Endothelial cell of umbilical vein (primary cell): ENCODE results near the gene GRXCR1. TPM values are rescaled to one million over a fixed set of nuclear protein-coding genes. Genes with fewer than 3 reads are reported as not detected.

Experiments used
- BruUV-seq: library from RNA; stranded (reverse); fragments of 400-500 nt; replicated peaks from 2 replicates; lab custom pipeline; 2021; lab: Mats Ljungman, UMichigan
- CTCF ChIA-PET: fragments of 300-600, 350-600 bp; sonication (Branson Sonifier 250); formaldehyde crosslinking; loops from one replicate; lab custom pipeline; 2021; ENCODE audit warnings: antibody characterized with exemption, inconsistent platforms; lab: Charles Lee
- POLR2A ChIA-PET: fragments of 300-600, 350-600 bp; sonication (Branson Sonifier 250); formaldehyde crosslinking; loops from one replicate; lab custom pipeline; 2021; ENCODE audit warnings: antibody characterized with exemption, inconsistent platforms; lab: Charles Lee
- DNase-seq: peaks from one replicate; pipeline ENCODE4 v3.0.0-alpha.2; 2011; ENCODE audit warnings: low read depth, low spot score
- FAIRE-seq: peaks from 2 replicates; lab custom pipeline; 2011; peaks lifted over from hg19 to GRCh38; lab: Jason Lieb, UNC
- H2AFZ ChIP-seq: 2 replicates; pipeline ENCODE4 v1.6.0; 2012; ENCODE audit warnings: low read depth, low read length, control low read depth, inconsistent platforms
- H3K27ac ChIP-seq: 2 replicates; pipeline ENCODE4 v1.5.1; 2011; ENCODE audit warnings: low read depth, mild to moderate bottlenecking, control low read depth, low read length, moderate library complexity; ENCODE audit not compliant: insufficient read depth
- H3K27me3 ChIP-seq, 2 experiments: 2 replicates each; pipeline versions ENCODE4 v1.6.0 to v1.6.1; 2011; ENCODE audit warnings: low read length in 2 of 2, mixed read lengths in 1 of 2; ENCODE audit not compliant: control insufficient read depth in 2 of 2, insufficient read depth in 2 of 2
- H3K36me3 ChIP-seq, 2 experiments: 2 replicates in 1 of 2; 3 replicates in 1 of 2; pipeline ENCODE4 v1.5.1; 2011; ENCODE audit warnings: low read length in 2 of 2, mild to moderate bottlenecking in 1 of 2, moderate library complexity in 1 of 2; ENCODE audit not compliant: control insufficient read depth in 2 of 2, insufficient read depth in 2 of 2; ENCODE audit errors: extremely low read depth in 1 of 2
- H3K4me1 ChIP-seq: 3 replicates; pipeline ENCODE4 v1.5.1; 2011; ENCODE audit warnings: mild to moderate bottlenecking, low read length; ENCODE audit not compliant: control insufficient read depth, insufficient read depth; ENCODE audit errors: extremely low read depth
- H3K4me2 ChIP-seq: 2 replicates; pipeline ENCODE4 v1.6.1; 2011; ENCODE audit warnings: low read length, control low read depth, mixed read lengths; ENCODE audit not compliant: insufficient read depth
- H3K4me3 ChIP-seq, 3 experiments: fragments of 200-600 bp in 1 of 3; sonication (generic), shearing (Covaris generic) in 1 of 3; replicated peaks in 1 of 3; 2 replicates each; pipeline ENCODE4 v1.5.1; 2011 to 2016; ENCODE audit warnings: control low read depth in 3 of 3, low read length in 3 of 3, mild to moderate bottlenecking in 2 of 3, inconsistent platforms in 1 of 3, low read depth in 1 of 3, moderate library complexity in 1 of 3; ENCODE audit not compliant: insufficient read depth in 1 of 3
- H3K79me2 ChIP-seq: 2 replicates; pipeline ENCODE4 v1.6.0; 2012; ENCODE audit warnings: low read length, inconsistent platforms; ENCODE audit not compliant: control insufficient read depth, insufficient read depth
- H3K9ac ChIP-seq: replicated peaks from 2 replicates; pipeline ENCODE3; 2011; ENCODE audit warnings: low read length, control low read depth; ENCODE audit not compliant: insufficient read depth; ENCODE audit errors: extremely low read depth
- H3K9me1 ChIP-seq: replicated peaks from 3 replicates; pipeline ENCODE4 v1.6.0; 2011; ENCODE audit warnings: mild to moderate bottlenecking, low read length; ENCODE audit not compliant: control insufficient read depth, insufficient read depth; ENCODE audit errors: extremely low read depth
- H3K9me3 ChIP-seq: replicated peaks from 2 replicates; pipeline ENCODE4 v1.5.1; 2012; ENCODE audit warnings: low read length, inconsistent platforms; ENCODE audit not compliant: control insufficient read depth, insufficient read depth
- H4K20me1 ChIP-seq: replicated peaks from 2 replicates; pipeline ENCODE3; 2011; ENCODE audit warnings: mild to moderate bottlenecking, low read length; ENCODE audit not compliant: control insufficient read depth, insufficient read depth; ENCODE audit errors: extremely low read depth
- CTCF ChIP-seq, 2 donors: IDR thresholded peaks; 1 replicate in 1 of 2; 2 replicates in 1 of 2; pipeline ENCODE4 v1.5.1; 2011; ENCODE audit warnings: low read length in 2 of 2, mild to moderate bottlenecking in 2 of 2, moderate library complexity in 2 of 2, control low read depth in 1 of 2, inconsistent platforms in 1 of 2, low read depth in 1 of 2; ENCODE audit not compliant: insufficient read depth in 1 of 2; ENCODE audit errors: extremely low read depth in 1 of 2
- EZH2 ChIP-seq: IDR thresholded peaks from 2 replicates; pipeline ENCODE4 v1.6.1; 2012; ENCODE audit warnings: borderline replicate concordance, low read depth, mild to moderate bottlenecking, moderate library complexity, low read length, inconsistent platforms; ENCODE audit not compliant: severe bottlenecking
- FOS ChIP-seq: IDR thresholded peaks from 2 replicates; pipeline ENCODE4 v1.6.1; 2011; ENCODE audit warnings: mild to moderate bottlenecking, low read length, moderate library complexity, borderline replicate concordance; ENCODE audit not compliant: insufficient read depth
- GATA2 ChIP-seq: IDR thresholded peaks from 2 replicates; pipeline ENCODE4 v1.7.0; 2011; ENCODE audit warnings: low read depth, mild to moderate bottlenecking, moderate library complexity, mixed read lengths, low read length; ENCODE audit not compliant: insufficient read length, insufficient read depth
- JUN ChIP-seq: IDR thresholded peaks from 2 replicates; pipeline ENCODE4 v1.6.1; 2011; ENCODE audit warnings: borderline replicate concordance, low read depth; ENCODE audit not compliant: insufficient read length, insufficient read depth
- MAX ChIP-seq: IDR thresholded peaks from 2 replicates; pipeline ENCODE4 v1.6.1; 2011; ENCODE audit not compliant: insufficient read depth, insufficient read length
- MYC ChIP-seq: IDR thresholded peaks from one replicate; pipeline ENCODE4 v1.6.1; 2011; ENCODE audit warnings: mild to moderate bottlenecking, low read depth, low read length
- POLR2A ChIP-seq: IDR thresholded peaks from 2 replicates; pipeline ENCODE4 v1.6.1; 2012; ENCODE audit warnings: low read depth, mild to moderate bottlenecking, control low read depth, low read length
- POLR2AphosphoS5 ChIP-seq: IDR thresholded peaks from 2 replicates; pipeline ENCODE4 v1.6.1; 2012; ENCODE audit warnings: low read depth, mild to moderate bottlenecking, control low read depth, low read length, moderate library complexity; ENCODE audit not compliant: insufficient read depth
- dilution Hi-C: fragments of 300-500 bp; cut with MboI; formaldehyde crosslinking; loops from one replicate; pipeline ENCODE4 v1.15.0; 2019; ENCODE audit warnings: low sequenced_read_pairs; ENCODE audit not compliant: extremely low pct_ligation_motif_present
- intact Hi-C: fragments of 100-400 bp; cut with micrococcal nuclease; formaldehyde crosslinking; loops from one replicate; pipeline ENCODE4 v1.10.0; 2022
- polyA plus RNA-seq, 4 experiments: library from polyadenylated mRNA; depleted of rRNA in 3 of 4; stranded (reverse) in 3 of 4; unstranded in 1 of 4; fragments of >200 nt; gene quantifications; 2 replicates each; pipeline versions ENCODE4 v1.2.1 to v1.2.3, GENCODE V29; 2011 to 2012; ENCODE audit warnings: missing spikeins in 1 of 4
- total RNA-seq: library from RNA; stranded (reverse); gene quantifications from 2 replicates; pipeline ENCODE4 v1.2.3, GENCODE V29; 2021

GRXCR1 gene
- total and polyA plus RNA-seq, 2 donors (not counting 3 experiments of a cell fraction or from before 2014, with no cell fraction given) = not detected

- Histone ChIP-seq H3K4me3 (no peak overlapping the region), H2AFZ (no peak overlapping the region), H4K20me1 (no peaks in the 10 kb centered on the region), H3K36me3 (no peaks in the 10 kb centered on the region), H3K9me3 (no peaks in the 10 kb centered on the region), H3K4me1 (no peaks in the 10 kb centered on the region), H3K9ac (no peak overlapping the region), H3K27ac (no peak overlapping the region), H3K4me2 (no peak overlapping the region), H3K79me2 (no peaks in the 10 kb centered on the region), H3K9me1 (no peaks in the 10 kb centered on the region), H3K27me3 (no peaks in the 10 kb centered on the region)
- no peak for TF ChIP-seq MAX
- no peak for DNase-seq
- POLR2A ChIA-PET = no interaction called here
- dilution Hi-C loops = no loop called here
- CTCF ChIA-PET = interaction anchor here (1.3 kb wide), 1 partner anchor 303 kb away, joined by 6 read pairs; no protein-coding TSS in a partner anchor
- BruUV-seq = no TSS peak
- FAIRE-seq = no peak
- intact Hi-C loops = no loop called here
These were observed 21.3 kb upstream of the GRXCR1 start for GRCh38 chr4:42871261-42871660.

- intact Hi-C loops = no loop called here
These were observed 20.7 kb upstream of the GRXCR1 start for GRCh38 chr4:42871671-42872290.

More at GRCh38 chr4:42871671-42872290, 20.7 kb upstream of the GRXCR1 start:
- TF ChIP-seq FOS (no peak), GATA2 (no peak), MAX (no peak), MYC (no peak), CTCF (IDR thresholded peaks at IDR 0.05; ENCODE audit: extremely low read depth in 1 of 2, insufficient read depth in 1 of 2, low read depth in 1 of 2, low read length in 2 of 2) (no peak), POLR2A (no peak), EZH2 (no peak), POLR2AphosphoS5 (no peak), JUN (no peak)
- Histone ChIP-seq H3K4me1 (no peaks in the 10 kb centered on the region), H2AFZ (no peak overlapping the region), H3K9ac (no peak overlapping the region), H4K20me1 (no peaks in the 10 kb centered on the region), H3K9me3 (no peaks in the 10 kb centered on the region), H3K4me2 (no peak overlapping the region), H3K79me2 (no peaks in the 10 kb centered on the region), H3K27me3 (no peaks in the 10 kb centered on the region), H3K4me3 (no peak overlapping the region), H3K9me1 (no peaks in the 10 kb centered on the region), H3K36me3 (no peaks in the 10 kb centered on the region), H3K27ac (no peak overlapping the region)
- DNase-seq = no peak
- no peak for FAIRE-seq
- no TSS peak for BruUV-seq
- dilution Hi-C loops = no loop called here
- ChIA-PET POLR2A (no interaction called here), CTCF (interaction anchor here (1.3 kb wide), 1 partner anchor 303 kb away, joined by 6 read pairs; no protein-coding TSS in a partner anchor)
